ENCODE data around the gene EIF3B.

DNA sequence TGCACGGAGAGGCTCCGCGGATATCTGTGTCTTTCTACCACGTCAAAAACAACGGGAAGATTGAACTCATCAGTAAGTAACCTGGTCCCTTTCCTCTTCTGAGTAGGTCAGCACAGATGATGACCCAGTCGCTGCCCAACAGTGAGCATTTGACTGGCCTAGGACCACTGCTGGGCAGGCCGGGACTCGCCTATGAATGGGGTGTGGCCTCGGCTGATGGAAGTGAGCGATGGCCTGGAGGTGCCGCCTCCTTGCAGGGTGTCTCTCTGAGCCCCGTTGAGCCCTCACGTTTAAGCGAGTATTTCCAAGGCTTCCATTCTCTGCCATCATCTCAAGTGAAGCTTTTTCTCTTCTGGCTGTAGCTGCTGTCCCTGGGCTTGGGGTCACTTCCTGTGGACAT lies 18.1 kb downstream of the EIF3B start:
- TF ChIP-seq POLR2AphosphoS5 (IDR thresholded peaks at IDR 0.05; ENCODE audit: low read depth, low read length) (no peak), TAF1 (IDR thresholded peaks at IDR 0.05; ENCODE audit: borderline replicate concordance, insufficient read depth, low read length) (no peak), SIN3A (IDR thresholded peaks at IDR 0.05; ENCODE audit: borderline replicate concordance, insufficient read depth, low read length) (no peak), FOXP2 (optimal IDR thresholded peaks at IDR 0.05; ENCODE audit: borderline replicate concordance, extremely low read depth, extremely low read length, insufficient read depth) (no peak)
- TF ChIP-seq, protein P1, sequence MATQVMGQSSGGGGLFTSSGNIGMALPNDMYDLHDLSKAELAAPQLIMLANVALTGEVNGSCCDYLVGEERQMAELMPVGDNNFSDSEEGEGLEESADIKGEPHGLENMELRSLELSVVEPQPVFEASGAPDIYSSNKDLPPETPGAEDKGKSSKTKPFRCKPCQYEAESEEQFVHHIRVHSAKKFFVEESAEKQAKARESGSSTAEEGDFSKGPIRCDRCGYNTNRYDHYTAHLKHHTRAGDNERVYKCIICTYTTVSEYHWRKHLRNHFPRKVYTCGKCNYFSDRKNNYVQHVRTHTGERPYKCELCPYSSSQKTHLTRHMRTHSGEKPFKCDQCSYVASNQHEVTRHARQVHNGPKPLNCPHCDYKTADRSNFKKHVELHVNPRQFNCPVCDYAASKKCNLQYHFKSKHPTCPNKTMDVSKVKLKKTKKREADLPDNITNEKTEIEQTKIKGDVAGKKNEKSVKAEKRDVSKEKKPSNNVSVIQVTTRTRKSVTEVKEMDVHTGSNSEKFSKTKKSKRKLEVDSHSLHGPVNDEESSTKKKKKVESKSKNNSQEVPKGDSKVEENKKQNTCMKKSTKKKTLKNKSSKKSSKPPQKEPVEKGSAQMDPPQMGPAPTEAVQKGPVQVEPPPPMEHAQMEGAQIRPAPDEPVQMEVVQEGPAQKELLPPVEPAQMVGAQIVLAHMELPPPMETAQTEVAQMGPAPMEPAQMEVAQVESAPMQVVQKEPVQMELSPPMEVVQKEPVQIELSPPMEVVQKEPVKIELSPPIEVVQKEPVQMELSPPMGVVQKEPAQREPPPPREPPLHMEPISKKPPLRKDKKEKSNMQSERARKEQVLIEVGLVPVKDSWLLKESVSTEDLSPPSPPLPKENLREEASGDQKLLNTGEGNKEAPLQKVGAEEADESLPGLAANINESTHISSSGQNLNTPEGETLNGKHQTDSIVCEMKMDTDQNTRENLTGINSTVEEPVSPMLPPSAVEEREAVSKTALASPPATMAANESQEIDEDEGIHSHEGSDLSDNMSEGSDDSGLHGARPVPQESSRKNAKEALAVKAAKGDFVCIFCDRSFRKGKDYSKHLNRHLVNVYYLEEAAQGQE (IDR thresholded peaks at IDR 0.05; ENCODE audit: insufficient read depth in 1 of 2, low read depth in 2 of 2, low read length in 2 of 2), result no peak

Measured in PFSK-1 (cell line).